IPS DF 6.9 (cell line): ENCODE data around the gene NDUFB3.
A peak's percentile ranks its signal among the peaks of the same experiment; 100 is the strongest.
"Not testable (repeated sequence)": the region's sequence is repeated elsewhere in the genome, so short reads cannot be mapped to it uniquely, and the experiment has no call there.

Experiments
- DNase-seq: peaks from one replicate; pipeline ENCODE4 v3.0.0-alpha.2; 2013; ENCODE audit warnings: low read depth, low spot score
- H3K27ac ChIP-seq: one replicate; pipeline ENCODE4 v1.5.1; 2013; ENCODE audit warnings: low read length, control low read depth
- H3K27me3 ChIP-seq: 2 replicates; pipeline ENCODE4 v1.6.1; 2013; ENCODE audit warnings: mild to moderate bottlenecking, low read length; ENCODE audit not compliant: control insufficient read depth, insufficient read depth
- H3K36me3 ChIP-seq: 2 replicates; pipeline ENCODE4 v1.6.1; 2013; ENCODE audit warnings: low read length; ENCODE audit not compliant: control insufficient read depth, insufficient read depth
- H3K4me1 ChIP-seq: 2 replicates; pipeline ENCODE4 v1.6.1; 2013; ENCODE audit warnings: low read length; ENCODE audit not compliant: control insufficient read depth, insufficient read depth
- H3K4me3 ChIP-seq: 2 replicates; pipeline ENCODE4 v1.5.1; 2013; ENCODE audit warnings: mild to moderate bottlenecking, low read length
- H3K9me3 ChIP-seq: 2 replicates; pipeline ENCODE4 v1.6.1; 2013; ENCODE audit warnings: low read length, inconsistent platforms; ENCODE audit not compliant: control insufficient read depth, insufficient read depth
- WGBS: extraction: QIAGEN DNeasy Blood & Tissue Kit; methylation state at CpG from one replicate; pipeline ENCODE4 v1.1.7; 2013; ENCODE audit warnings: mixed read lengths, missing lambda C conversion rate; ENCODE audit not compliant: insufficient read length, insufficient coverage; 5-methylcytosine and 5-hydroxymethylcytosine counted together

Gene NDUFB3

DNA sequence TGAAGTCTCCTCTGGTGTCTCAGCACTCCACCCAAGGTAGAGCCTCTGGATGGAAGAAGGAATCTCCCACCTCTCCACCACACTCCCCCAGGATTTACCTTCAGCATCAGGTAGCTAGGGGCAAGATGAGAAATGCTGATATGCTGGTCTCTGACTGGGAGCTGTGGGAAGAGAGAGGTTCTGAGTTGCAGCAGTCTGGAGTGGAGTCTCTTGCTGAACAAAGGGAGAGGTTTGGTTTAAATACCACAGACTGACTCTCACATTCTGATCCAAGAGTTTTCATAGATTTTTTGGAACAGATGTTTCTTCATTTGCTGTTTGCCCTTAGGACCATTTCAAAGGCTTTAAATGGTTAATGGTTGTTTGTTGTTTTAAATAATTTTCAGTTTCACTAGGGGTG, 43.0 kb downstream of the NDUFB3 start:
- no peaks in the 10 kb centered on the region for H3K36me3 ChIP-seq
- no peaks in the 10 kb centered on the region for H3K9me3 ChIP-seq
- no peaks in the 10 kb centered on the region for H3K27me3 ChIP-seq
- H3K27ac ChIP-seq, result no peak overlapping the region
- peaks cover 3% of the 10 kb centered on the region; the same call in 1 of the 2 replicates for H3K4me1 ChIP-seq
- no peak for DNase-seq
- no peak overlapping the region for H3K4me3 ChIP-seq

GRCh38 chr2:201116115-201116958, 44.5 kb downstream of the NDUFB3 start, which contains the start of gene CFLAR:
CFLAR (plus strand) TSS chr2:201116164; CDS start chr2:201129866, 13,702 bp downstream.
- H3K27ac ChIP-seq, result no peak within 1 kb of the TSS
- H3K36me3 ChIP-seq, result no peaks in the 10 kb centered on the region
- no peaks in the 10 kb centered on the region for H3K27me3 ChIP-seq
- no peaks in the 10 kb centered on the region for H3K9me3 ChIP-seq
- no CpG with 5 or more reads among the region's 75 CpGs for WGBS
- DNase-seq, result no peak
- peaks cover 3% of the 10 kb centered on the region; the same call in 1 of the 2 replicates for H3K4me1 ChIP-seq
- H3K4me3 ChIP-seq, result peak within 1 kb of the TSS; percentile 49; the same call in 1 of the 2 replicates

DNA sequence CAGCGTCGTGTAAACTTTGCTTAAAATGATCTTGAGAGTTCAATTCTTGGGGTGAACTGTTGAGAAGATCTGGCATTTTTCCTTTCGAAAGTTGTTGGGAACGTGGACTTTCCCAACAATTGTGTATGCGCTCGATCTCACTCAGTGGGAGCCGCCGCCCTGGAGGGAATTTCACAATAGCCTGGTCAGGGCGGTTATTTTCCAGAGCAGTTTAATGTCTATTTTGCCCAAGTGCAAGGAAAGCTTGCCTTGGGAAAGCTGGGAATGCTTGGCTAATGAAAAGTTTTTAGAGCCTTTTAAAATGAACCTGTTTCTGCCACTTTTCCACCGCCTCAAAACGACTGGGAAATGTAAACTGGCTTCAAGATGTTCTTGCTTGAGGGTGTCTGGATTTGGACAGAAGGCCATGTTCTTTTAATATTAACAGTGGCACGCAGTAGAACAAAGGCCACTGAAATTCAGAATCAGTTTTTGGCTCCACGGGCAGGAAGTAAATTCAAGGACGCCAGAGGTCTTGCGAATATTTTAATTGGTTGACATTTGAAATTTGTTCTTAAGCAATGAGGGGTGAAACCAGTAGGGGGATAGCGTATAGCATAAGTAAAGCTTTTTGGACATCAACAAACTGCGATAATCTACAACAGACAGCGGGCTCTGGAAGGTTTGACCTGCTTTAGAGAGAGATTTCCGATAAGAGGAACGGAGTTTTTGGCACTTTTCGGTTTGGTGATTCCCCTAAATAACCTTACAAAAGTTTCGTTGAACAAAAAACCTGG, 45.3 kb downstream of the NDUFB3 start:
- no peak for DNase-seq
- Histone ChIP-seq H3K4me3 (peak overlapping the region; percentile 49; the same call in 1 of the 2 replicates), H3K9me3 (no peaks in the 10 kb centered on the region), H3K4me1 (peaks cover 3% of the 10 kb centered on the region; the same call in 1 of the 2 replicates), H3K27me3 (no peaks in the 10 kb centered on the region), H3K27ac (no peak overlapping the region), H3K36me3 (no peaks in the 10 kb centered on the region)
- no CpG with 5 or more reads among the region's 22 CpGs for WGBS

DNA sequence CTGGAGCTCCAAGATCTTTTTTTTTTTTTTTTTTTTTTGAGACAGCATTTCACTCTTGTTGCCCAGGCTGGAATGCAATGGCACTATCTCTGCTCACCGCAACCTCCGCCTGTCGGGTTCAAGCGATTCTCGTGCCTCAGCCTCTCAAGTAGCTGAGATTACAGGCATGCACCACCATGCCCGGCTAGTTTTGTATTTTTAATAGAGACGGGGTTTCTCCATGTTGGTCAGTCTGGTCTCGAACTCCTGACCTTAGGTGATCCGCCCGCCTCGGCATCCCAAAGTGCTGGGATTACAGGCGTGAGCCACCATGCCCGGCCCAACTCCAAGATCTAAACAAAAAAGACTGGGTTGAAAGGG, 45.9 kb downstream of the NDUFB3 start:
- not testable (repeated sequence) for H3K9me3 ChIP-seq, H3K4me3 ChIP-seq, H3K27ac ChIP-seq, H3K36me3 ChIP-seq, H3K27me3 ChIP-seq, DNase-seq, H3K4me1 ChIP-seq
- no CpG with 5 or more reads among the region's 13 CpGs for WGBS

- H3K27me3 ChIP-seq, result no peaks in the 10 kb centered on the region
- peaks cover 3% of the 10 kb centered on the region; the same call in 1 of the 2 replicates for H3K4me1 ChIP-seq
- H3K9me3 ChIP-seq, result no peaks in the 10 kb centered on the region
- no peak overlapping the region for H3K27ac ChIP-seq
- no CpG with 5 or more reads among the region's 48 CpGs for WGBS
- H3K4me3 ChIP-seq, result peak overlapping the region; percentile 40; the same call in 1 of the 2 replicates
- H3K36me3 ChIP-seq, result no peaks in the 10 kb centered on the region
- DNase-seq, result no peak
These were observed 46.5 kb downstream of the NDUFB3 start for GRCh38 chr2:201118121-201118960.

GRCh38 chr2:201118961-201119854, 47.4 kb downstream of the NDUFB3 start:
- WGBS, result no CpG with 5 or more reads among the region's 12 CpGs
- H3K36me3 ChIP-seq, result no peaks in the 10 kb centered on the region
- no peak for DNase-seq
- no peak overlapping the region for H3K27ac ChIP-seq
- H3K27me3 ChIP-seq, result no peaks in the 10 kb centered on the region
- no peaks in the 10 kb centered on the region for H3K9me3 ChIP-seq
- H3K4me1 ChIP-seq, result peaks cover 3% of the 10 kb centered on the region; the same call in 1 of the 2 replicates
- H3K4me3 ChIP-seq, result peak overlapping the region; percentile 40; the same call in 1 of the 2 replicates

- peaks cover 5% of the 10 kb centered on the region for H3K4me1 ChIP-seq
- no peak overlapping the region for H3K27ac ChIP-seq
- no CpG with 5 or more reads among the region's 1 CpG for WGBS
- no peaks in the 10 kb centered on the region for H3K36me3 ChIP-seq
- H3K4me3 ChIP-seq, result no peak overlapping the region
- no peaks in the 10 kb centered on the region for H3K9me3 ChIP-seq
- no peak for DNase-seq
- no peaks in the 10 kb centered on the region for H3K27me3 ChIP-seq
These were observed 50.5 kb downstream of the NDUFB3 start for GRCh38 chr2:201122276-201122675.

DNA sequence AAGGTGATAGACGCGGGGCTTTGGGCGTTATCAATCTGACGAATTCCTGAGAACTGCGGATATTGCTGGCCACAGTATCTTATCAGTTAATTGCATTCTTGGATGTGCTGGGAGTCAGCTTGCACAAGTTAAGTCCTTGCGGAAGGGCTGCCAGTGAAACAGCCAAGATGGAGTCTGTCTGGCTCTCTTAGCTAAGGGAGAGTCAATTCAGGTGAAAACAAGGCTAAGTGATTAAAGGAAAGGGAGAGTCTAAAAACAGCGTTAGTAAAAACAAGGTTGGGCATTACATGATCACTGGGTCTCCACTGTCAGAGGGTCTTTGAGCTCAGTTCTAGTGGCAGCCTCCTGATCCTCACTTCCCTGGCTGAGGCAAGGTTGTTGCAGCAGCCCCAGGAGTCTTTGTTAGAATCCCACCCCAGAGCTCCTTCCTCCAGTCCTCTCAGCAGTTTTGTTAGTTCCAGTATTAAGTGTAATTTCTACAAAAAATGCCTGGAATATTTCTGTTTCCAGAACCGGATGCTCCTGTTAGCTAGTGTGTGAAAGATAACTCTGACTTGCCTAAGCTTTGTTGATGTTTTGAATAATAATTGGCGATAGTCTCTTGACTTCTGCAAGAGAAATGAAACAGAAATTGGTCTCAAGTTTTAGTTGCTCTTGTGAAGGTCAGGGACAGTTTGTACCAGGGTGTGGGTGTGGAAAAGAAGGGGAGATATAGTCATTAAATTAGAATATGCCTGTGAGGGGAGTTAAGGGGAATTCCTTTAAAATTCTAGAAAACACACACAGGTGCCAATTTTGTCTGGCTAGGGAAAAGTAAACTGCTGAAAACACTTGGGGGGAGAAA, 54.7 kb downstream of the NDUFB3 start:
- no peaks in the 10 kb centered on the region for H3K27me3 ChIP-seq
- H3K36me3 ChIP-seq, result no peaks in the 10 kb centered on the region
- H3K27ac ChIP-seq, result no peak overlapping the region
- no peak overlapping the region for H3K4me3 ChIP-seq
- no CpG with 5 or more reads among the region's 9 CpGs for WGBS
- H3K9me3 ChIP-seq, result no peaks in the 10 kb centered on the region
- peaks cover 5% of the 10 kb centered on the region for H3K4me1 ChIP-seq
- no peak for DNase-seq

- Histone ChIP-seq H3K9me3 (no peaks in the 10 kb centered on the region), H3K4me3 (no peak overlapping the region), H3K4me1 (peaks cover 5% of the 10 kb centered on the region), H3K27me3 (no peaks in the 10 kb centered on the region), H3K36me3 (no peaks in the 10 kb centered on the region), H3K27ac (no peak overlapping the region)
- no CpG with 5 or more reads among the region's 2 CpGs for WGBS
- DNase-seq, result no peak
These were observed 55.3 kb downstream of the NDUFB3 start for GRCh38 chr2:201127152-201127511.
